Measurements from ENCODE around the gene PLXNA1.

The PLXNA1 gene

GRCh38 chr3:127003175-127003555 is 20.2 kb downstream of the PLXNA1 start:
- no peak for DNase-seq

- DNase-seq: no peak
Measured at GRCh38 chr3:127003601-127004280, 20.8 kb downstream of the PLXNA1 start.

- no peak for DNase-seq
Measured at GRCh38 chr3:127004641-127005397, 21.9 kb downstream of the PLXNA1 start.

GRCh38 chr3:127005864-127006500 is 23.1 kb downstream of the PLXNA1 start:
- DNase-seq: no peak

GRCh38 chr3:127006781-127007436 is 24.0 kb downstream of the PLXNA1 start:
- no peak for DNase-seq

- no peak for DNase-seq
Measured at GRCh38 chr3:127008236-127008635, 25.3 kb downstream of the PLXNA1 start.

- no peak for DNase-seq
Measured at GRCh38 chr3:127009531-127009930, 26.6 kb downstream of the PLXNA1 start.

- no peak for DNase-seq
Measured at GRCh38 chr3:127011270-127011992, 28.5 kb downstream of the PLXNA1 start.

GRCh38 chr3:127012091-127012490 is 29.2 kb downstream of the PLXNA1 start:
- no peak for DNase-seq

- DNase-seq: no peak
Measured at GRCh38 chr3:127013181-127013580, 30.3 kb downstream of the PLXNA1 start.

- no peak for DNase-seq
Measured at GRCh38 chr3:127013758-127014535, 31.0 kb downstream of the PLXNA1 start.

GRCh38 chr3:127014536-127015281 is 31.8 kb downstream of the PLXNA1 start:
- no peak for DNase-seq

- DNase-seq: no peak
Measured at GRCh38 chr3:127015282-127016042, 32.5 kb downstream of the PLXNA1 start.

- DNase-seq: no peak
Measured at GRCh38 chr3:127016043-127016343, 33.1 kb downstream of the PLXNA1 start.

GRCh38 chr3:127016461-127016860 is 33.5 kb downstream of the PLXNA1 start:
- no peak for DNase-seq

- no peak for DNase-seq
Measured at GRCh38 chr3:127017229-127017628, 34.3 kb downstream of the PLXNA1 start.

- no peak for DNase-seq
Measured at GRCh38 chr3:127017781-127018180, 34.9 kb downstream of the PLXNA1 start.

- no peak for DNase-seq
Measured at GRCh38 chr3:127018306-127018828, 35.5 kb downstream of the PLXNA1 start.

GRCh38 chr3:127019449-127019848 is 36.5 kb downstream of the PLXNA1 start:
- no peak for DNase-seq

GRCh38 chr3:127020543-127020942 is 37.6 kb downstream of the PLXNA1 start:
- no peak for DNase-seq

Data from effector CD4-positive, alpha-beta T cell (primary cell).